ENCODE results near the gene TTLL6.

- TF ChIP-seq CTCF (conservative IDR thresholded peaks at IDR 0.05; ENCODE audit: low read depth, low read length) (no peak), EZH2 (IDR thresholded peaks at IDR 0.05; ENCODE audit: low read length, unreplicated experiment) (no peak)
Observed at GRCh38 chr17:48740537-48740936, 76.5 kb downstream of the TTLL6 start.
